GM23338 (cell line): ENCODE measurements around the gene SCRT2.

Source experiments
- CREB1 ChIP-seq: fragments of 250-450 bp; sonication (Bioruptor Pico); IDR thresholded peaks from 2 replicates; pipeline ENCODE4 v1.5.0; 2020; ENCODE audit warnings: low read depth, mild to moderate bottlenecking, moderate library complexity
- ETS1 ChIP-seq: IDR thresholded peaks from 2 replicates; pipeline ENCODE4 v1.6.1; 2016; ENCODE audit warnings: antibody characterized with exemption
- EZH2 ChIP-seq: fragments of 200-600 bp; sonication (generic); IDR thresholded peaks from one replicate; pipeline ENCODE4 v1.8.0; 2017; ENCODE audit warnings: antibody characterized with exemption, mild to moderate bottlenecking, low read depth; ENCODE audit not compliant: unreplicated experiment
- EZH2phosphoT487 ChIP-seq: fragments of 200-600 bp; sonication (generic); IDR thresholded peaks from one replicate; pipeline ENCODE4 v1.8.1; 2018; ENCODE audit warnings: antibody characterized with exemption; ENCODE audit not compliant: unreplicated experiment
- JUNB ChIP-seq: IDR thresholded peaks from one replicate; pipeline ENCODE4 v1.6.1; 2016; ENCODE audit warnings: antibody characterized with exemption; ENCODE audit not compliant: unreplicated experiment
- NANOG ChIP-seq: IDR thresholded peaks from 2 replicates; pipeline ENCODE4 v1.6.1; 2016; ENCODE audit warnings: antibody characterized with exemption, borderline replicate concordance
- POLR2AphosphoS5 ChIP-seq: IDR thresholded peaks from 2 replicates; pipeline ENCODE4 v1.6.1; 2016; ENCODE audit warnings: antibody characterized with exemption, low read depth
- STAT1 ChIP-seq: IDR thresholded peaks from one replicate; pipeline ENCODE4 v1.6.1; 2016; ENCODE audit warnings: antibody characterized with exemption; ENCODE audit not compliant: unreplicated experiment
- ZNF114 ChIP-seq: fragments of 250-450 bp; sonication (Bioruptor Pico); IDR thresholded peaks from 2 replicates; pipeline ENCODE4 v1.5.0; 2020; ENCODE audit warnings: mild to moderate bottlenecking, moderate library complexity
- ZNF331 ChIP-seq: fragments of 250-450 bp; sonication (Bioruptor Pico); IDR thresholded peaks from 2 replicates; pipeline ENCODE4 v1.5.0; 2020; ENCODE audit warnings: low read depth, mild to moderate bottlenecking, moderate library complexity
- ZNF462 ChIP-seq: fragments of 250-450 bp; sonication (Bioruptor Pico); IDR thresholded peaks from 2 replicates; pipeline ENCODE4 v1.5.0; 2020; ENCODE audit warnings: mild to moderate bottlenecking, moderate library complexity
- TF ChIP-seq, protein P1 (sequence below), 2 experiments: fragments of 200-600 bp in 1 of 2; sonication (generic) in 1 of 2; conservative IDR thresholded peaks; 2 replicates each; pipeline versions ENCODE4 v1.5.1 to v1.6.1; 2016 to 2017; ENCODE audit warnings: antibody characterized with exemption in 2 of 2, low read depth in 2 of 2, mild to moderate bottlenecking in 2 of 2, moderate library complexity in 1 of 2
- TF ChIP-seq, protein P2 (sequence below): IDR thresholded peaks from one replicate; pipeline ENCODE4 v1.6.1; 2018; ENCODE audit warnings: antibody characterized with exemption; ENCODE audit not compliant: unreplicated experiment

GRCh38 chr20:699342-699741 is 23.7 kb upstream of the SCRT2 start:
- TF ChIP-seq EZH2 (no peak), POLR2AphosphoS5 (no peak), ZNF331 (no peak), CREB1 (no peak), EZH2phosphoT487 (no peak), ZNF462 (no peak), JUNB (no peak), STAT1 (no peak), NANOG (no peak), ZNF114 (no peak), ETS1 (no peak)
- TF ChIP-seq, protein P1, sequence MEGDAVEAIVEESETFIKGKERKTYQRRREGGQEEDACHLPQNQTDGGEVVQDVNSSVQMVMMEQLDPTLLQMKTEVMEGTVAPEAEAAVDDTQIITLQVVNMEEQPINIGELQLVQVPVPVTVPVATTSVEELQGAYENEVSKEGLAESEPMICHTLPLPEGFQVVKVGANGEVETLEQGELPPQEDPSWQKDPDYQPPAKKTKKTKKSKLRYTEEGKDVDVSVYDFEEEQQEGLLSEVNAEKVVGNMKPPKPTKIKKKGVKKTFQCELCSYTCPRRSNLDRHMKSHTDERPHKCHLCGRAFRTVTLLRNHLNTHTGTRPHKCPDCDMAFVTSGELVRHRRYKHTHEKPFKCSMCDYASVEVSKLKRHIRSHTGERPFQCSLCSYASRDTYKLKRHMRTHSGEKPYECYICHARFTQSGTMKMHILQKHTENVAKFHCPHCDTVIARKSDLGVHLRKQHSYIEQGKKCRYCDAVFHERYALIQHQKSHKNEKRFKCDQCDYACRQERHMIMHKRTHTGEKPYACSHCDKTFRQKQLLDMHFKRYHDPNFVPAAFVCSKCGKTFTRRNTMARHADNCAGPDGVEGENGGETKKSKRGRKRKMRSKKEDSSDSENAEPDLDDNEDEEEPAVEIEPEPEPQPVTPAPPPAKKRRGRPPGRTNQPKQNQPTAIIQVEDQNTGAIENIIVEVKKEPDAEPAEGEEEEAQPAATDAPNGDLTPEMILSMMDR (conservative IDR thresholded peaks at IDR 0.05; ENCODE audit: low read depth in 2 of 2), result no peak
- TF ChIP-seq, protein P2, sequence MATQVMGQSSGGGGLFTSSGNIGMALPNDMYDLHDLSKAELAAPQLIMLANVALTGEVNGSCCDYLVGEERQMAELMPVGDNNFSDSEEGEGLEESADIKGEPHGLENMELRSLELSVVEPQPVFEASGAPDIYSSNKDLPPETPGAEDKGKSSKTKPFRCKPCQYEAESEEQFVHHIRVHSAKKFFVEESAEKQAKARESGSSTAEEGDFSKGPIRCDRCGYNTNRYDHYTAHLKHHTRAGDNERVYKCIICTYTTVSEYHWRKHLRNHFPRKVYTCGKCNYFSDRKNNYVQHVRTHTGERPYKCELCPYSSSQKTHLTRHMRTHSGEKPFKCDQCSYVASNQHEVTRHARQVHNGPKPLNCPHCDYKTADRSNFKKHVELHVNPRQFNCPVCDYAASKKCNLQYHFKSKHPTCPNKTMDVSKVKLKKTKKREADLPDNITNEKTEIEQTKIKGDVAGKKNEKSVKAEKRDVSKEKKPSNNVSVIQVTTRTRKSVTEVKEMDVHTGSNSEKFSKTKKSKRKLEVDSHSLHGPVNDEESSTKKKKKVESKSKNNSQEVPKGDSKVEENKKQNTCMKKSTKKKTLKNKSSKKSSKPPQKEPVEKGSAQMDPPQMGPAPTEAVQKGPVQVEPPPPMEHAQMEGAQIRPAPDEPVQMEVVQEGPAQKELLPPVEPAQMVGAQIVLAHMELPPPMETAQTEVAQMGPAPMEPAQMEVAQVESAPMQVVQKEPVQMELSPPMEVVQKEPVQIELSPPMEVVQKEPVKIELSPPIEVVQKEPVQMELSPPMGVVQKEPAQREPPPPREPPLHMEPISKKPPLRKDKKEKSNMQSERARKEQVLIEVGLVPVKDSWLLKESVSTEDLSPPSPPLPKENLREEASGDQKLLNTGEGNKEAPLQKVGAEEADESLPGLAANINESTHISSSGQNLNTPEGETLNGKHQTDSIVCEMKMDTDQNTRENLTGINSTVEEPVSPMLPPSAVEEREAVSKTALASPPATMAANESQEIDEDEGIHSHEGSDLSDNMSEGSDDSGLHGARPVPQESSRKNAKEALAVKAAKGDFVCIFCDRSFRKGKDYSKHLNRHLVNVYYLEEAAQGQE, result no peak
